SK-N-MC (cell line): ENCODE measurements around the gene DRD2.

Experiments
- DNase-seq: peaks from one replicate; pipeline ENCODE4 v3.0.0-alpha.2; 2011; ENCODE audit warnings: low read depth, low spot score
- H3K27ac ChIP-seq: fragments of 200-600 bp; sonication (generic); 2 replicates; pipeline ENCODE4 v1.5.1; 2016; ENCODE audit warnings: mixed run types
- H3K36me3 ChIP-seq: fragments of 200-600 bp; sonication (generic); 2 replicates; pipeline ENCODE4 v1.6.1; 2017; ENCODE audit warnings: antibody characterized with exemption, low read length, mixed read lengths; ENCODE audit not compliant: insufficient read depth
- H3K4me3 ChIP-seq: fragments of 200-600 bp; sonication (generic); 2 replicates; pipeline ENCODE4 v1.5.1; 2016
- H3K9ac ChIP-seq: fragments of 200-600 bp; sonication (generic); 2 replicates; pipeline ENCODE4 v1.8.0; 2017; ENCODE audit warnings: mixed run types, mixed read lengths; ENCODE audit not compliant: insufficient read length
- H3K9me3 ChIP-seq: fragments of 200-600 bp; sonication (generic); 2 replicates; pipeline ENCODE4 v1.6.1; 2017; ENCODE audit warnings: low read depth, mild to moderate bottlenecking, antibody characterized with exemption, low read length, moderate library complexity, mixed read lengths
- EZH2 ChIP-seq: fragments of 200-600 bp; sonication (generic); IDR thresholded peaks from one replicate; pipeline ENCODE4 v1.6.1; 2017; ENCODE audit warnings: antibody characterized with exemption
- FOXP2 ChIP-seq: optimal IDR thresholded peaks from 2 replicates; pipeline ENCODE3; 2011; ENCODE audit warnings: mild to moderate bottlenecking, moderate library complexity; ENCODE audit not compliant: insufficient read depth; ENCODE audit errors: extremely low read length, control extremely low read depth
- POLR2AphosphoS5 ChIP-seq: IDR thresholded peaks from 2 replicates; pipeline ENCODE4 v1.6.1; 2012; ENCODE audit warnings: mild to moderate bottlenecking, low read depth, low read length, borderline replicate concordance

DRD2 gene

GRCh38 chr11:113458189-113458588, 17.0 kb downstream of the DRD2 start:
- H3K9me3 ChIP-seq, result no peaks in the 10 kb centered on the region
- no peaks in the 10 kb centered on the region for H3K36me3 ChIP-seq
- no peak for DNase-seq
- TF ChIP-seq FOXP2, result no peak
- TF ChIP-seq POLR2AphosphoS5, result no peak
- no peak for TF ChIP-seq EZH2
- no peak overlapping the region for H3K4me3 ChIP-seq
- no peak overlapping the region for H3K9ac ChIP-seq
- H3K27ac ChIP-seq, result no peak overlapping the region

DNA sequence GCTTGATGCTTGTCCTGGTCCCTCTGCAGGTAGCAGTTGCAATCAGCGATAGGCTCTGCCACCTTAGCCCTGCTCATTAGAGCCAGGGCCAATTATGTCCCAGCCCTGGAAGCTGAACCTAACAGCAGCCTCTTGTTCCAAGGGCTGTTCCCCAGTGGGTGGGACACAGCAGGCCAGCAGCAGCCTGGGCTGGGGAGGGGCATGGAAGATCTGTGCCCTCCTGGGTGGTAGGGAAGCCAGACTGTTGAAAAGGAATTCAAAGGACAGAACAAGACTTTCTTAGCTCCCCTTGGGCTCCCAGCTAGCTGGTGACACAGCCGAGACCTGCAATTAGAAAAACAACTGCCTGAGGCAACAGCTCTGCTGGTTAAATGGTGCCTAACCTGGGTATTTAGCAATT, 17.4 kb downstream of the DRD2 start:
- Histone ChIP-seq H3K36me3 (no peaks in the 10 kb centered on the region), H3K9ac (no peak overlapping the region), H3K4me3 (no peak overlapping the region), H3K9me3 (no peaks in the 10 kb centered on the region), H3K27ac (no peak overlapping the region)
- DNase-seq, result no peak
- TF ChIP-seq FOXP2, result no peak
- TF ChIP-seq POLR2AphosphoS5, result no peak
- TF ChIP-seq EZH2, result no peak

- Histone ChIP-seq H3K9me3 (no peaks in the 10 kb centered on the region), H3K4me3 (no peak overlapping the region)
- TF ChIP-seq POLR2AphosphoS5 (no peak), FOXP2 (no peak), EZH2 (no peak)
Observed at GRCh38 chr11:113454455-113454854, 20.7 kb downstream of the DRD2 start.

DNA sequence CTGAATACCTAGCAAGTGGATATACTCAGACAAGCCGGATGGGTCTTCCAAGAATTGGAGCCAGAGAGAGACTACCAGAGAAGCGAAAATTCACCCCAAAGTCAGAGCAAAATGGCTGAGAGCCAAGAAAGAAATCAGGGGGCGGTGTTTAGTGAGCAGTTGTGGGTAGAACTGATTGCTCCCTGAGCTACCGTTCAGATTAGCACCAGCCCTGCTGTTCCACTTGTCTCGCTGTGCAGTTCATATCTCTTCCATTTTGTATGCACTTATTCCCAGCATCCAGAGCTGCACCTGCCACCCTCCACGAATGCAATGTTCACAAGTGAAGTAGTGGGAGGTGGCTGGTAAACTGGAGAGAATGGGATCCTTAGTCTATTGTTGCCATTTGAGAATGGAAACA, 25.5 kb downstream of the DRD2 start:
- Histone ChIP-seq H3K27ac (no peak overlapping the region), H3K36me3 (no peaks in the 10 kb centered on the region), H3K9me3 (no peaks in the 10 kb centered on the region), H3K9ac (no peak overlapping the region), H3K4me3 (no peak overlapping the region)
- no peak for TF ChIP-seq POLR2AphosphoS5
- TF ChIP-seq EZH2, result no peak
- no peak for TF ChIP-seq FOXP2
- no peak for DNase-seq

More at GRCh38 chr11:113454455-113454854, 20.7 kb downstream of the DRD2 start:
- no peak overlapping the region for H3K27ac ChIP-seq
- no peak overlapping the region for H3K9ac ChIP-seq
- DNase-seq, result no peak
- H3K36me3 ChIP-seq, result no peaks in the 10 kb centered on the region

GRCh38 chr11:113448316-113448677, 26.9 kb downstream of the DRD2 start:
- no peak overlapping the region for H3K4me3 ChIP-seq
- DNase-seq, result no peak
- no peak overlapping the region for H3K27ac ChIP-seq
- TF ChIP-seq POLR2AphosphoS5, result no peak
- TF ChIP-seq EZH2, result no peak
- TF ChIP-seq FOXP2, result no peak
- H3K9ac ChIP-seq, result no peak overlapping the region
- H3K9me3 ChIP-seq, result no peaks in the 10 kb centered on the region
- H3K36me3 ChIP-seq, result no peaks in the 10 kb centered on the region

DNA sequence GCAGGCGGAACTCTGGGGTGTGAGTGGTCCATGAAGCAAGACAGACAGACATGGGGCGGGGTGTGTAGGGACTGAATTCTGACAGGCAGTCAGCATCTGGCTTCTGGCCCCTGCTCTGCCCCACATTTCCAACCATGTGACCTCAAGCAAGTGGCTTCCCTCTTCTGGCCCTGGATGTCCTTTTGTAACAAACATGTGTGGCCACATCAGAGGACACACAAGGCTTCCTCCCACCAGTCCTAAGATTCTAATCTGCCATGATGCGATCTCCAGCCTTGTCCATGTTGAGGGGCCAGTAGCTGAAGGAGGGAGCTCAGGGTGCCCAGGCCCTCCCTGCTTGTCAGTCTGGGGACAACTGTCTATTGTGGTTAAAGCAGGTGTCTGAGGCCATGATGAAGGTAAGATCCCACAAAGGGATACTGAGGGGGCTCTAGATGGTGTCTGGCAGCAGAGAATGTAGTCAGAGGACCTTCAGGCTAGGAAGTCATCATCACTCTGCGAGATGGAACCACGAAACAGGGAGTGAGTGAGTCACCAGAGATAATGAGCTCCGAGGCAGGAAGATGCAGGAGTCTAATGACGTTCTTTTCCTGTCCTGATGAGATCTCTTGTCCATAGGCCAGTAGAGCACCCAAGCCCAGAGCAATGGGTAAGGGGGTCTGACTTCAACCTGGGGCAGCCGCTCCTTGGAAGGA, 27.4 kb downstream of the DRD2 start:
- Histone ChIP-seq H3K9me3 (no peaks in the 10 kb centered on the region), H3K9ac (no peak overlapping the region), H3K36me3 (no peaks in the 10 kb centered on the region), H3K27ac (no peak overlapping the region), H3K4me3 (no peak overlapping the region)
- no peak for DNase-seq
- TF ChIP-seq FOXP2 (no peak), EZH2 (no peak), POLR2AphosphoS5 (no peak)

- Histone ChIP-seq H3K9ac (no peak overlapping the region), H3K27ac (no peak overlapping the region), H3K9me3 (no peaks in the 10 kb centered on the region), H3K36me3 (no peaks in the 10 kb centered on the region), H3K4me3 (no peak overlapping the region)
- no peak for DNase-seq
- no peak for TF ChIP-seq EZH2
- TF ChIP-seq POLR2AphosphoS5, result no peak
- TF ChIP-seq FOXP2, result no peak
Observed at GRCh38 chr11:113446938-113447337, 28.3 kb downstream of the DRD2 start.

GRCh38 chr11:113446112-113446511, 29.1 kb downstream of the DRD2 start:
- Histone ChIP-seq H3K36me3 (no peaks in the 10 kb centered on the region), H3K9me3 (no peaks in the 10 kb centered on the region), H3K4me3 (no peak overlapping the region), H3K9ac (no peak overlapping the region), H3K27ac (no peak overlapping the region)
- no peak for DNase-seq
- TF ChIP-seq FOXP2, result no peak
- TF ChIP-seq POLR2AphosphoS5, result no peak
- TF ChIP-seq EZH2, result no peak
